ENCODE data around the gene ANO6.

ANO6 gene

DNA sequence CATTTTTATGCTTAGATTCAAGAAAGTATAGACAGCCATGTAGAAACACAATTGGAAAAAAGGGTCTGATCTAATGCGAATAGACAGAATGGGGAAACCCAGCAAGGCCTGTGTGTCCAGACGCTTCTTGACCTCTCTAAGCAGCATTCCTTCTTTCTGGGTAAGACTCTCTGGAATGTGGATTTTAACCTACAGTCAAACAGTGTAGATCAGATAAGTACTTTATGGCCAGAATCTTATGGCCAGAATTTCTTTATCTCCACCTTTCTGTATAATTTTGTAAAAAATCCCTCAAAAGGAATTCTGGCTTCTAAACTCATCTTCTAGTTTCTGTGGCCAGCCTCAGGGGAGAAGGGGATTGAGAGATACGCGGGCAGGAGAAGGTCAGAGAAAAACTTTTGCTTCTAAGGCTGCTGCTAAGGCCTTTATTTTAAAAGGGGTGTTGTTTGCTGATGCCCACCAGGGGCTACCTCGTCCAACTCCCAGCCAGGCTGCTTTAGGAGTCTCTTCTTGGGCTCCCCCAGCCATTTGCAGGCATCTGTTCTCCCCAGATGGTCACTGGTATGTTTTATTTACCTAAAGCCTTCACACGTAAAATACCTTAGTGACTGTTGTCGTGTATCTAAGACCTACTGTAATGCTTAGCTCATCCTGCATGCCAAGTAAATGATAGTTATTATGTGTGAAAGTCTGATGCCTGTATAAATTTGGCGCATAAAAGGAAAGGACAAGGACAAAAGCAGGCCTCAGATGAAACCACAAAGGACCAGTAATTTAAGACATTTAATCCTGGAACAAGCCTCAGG, 68.4 kb downstream of the ANO6 start:
- DNase-seq, result no peak

DNA sequence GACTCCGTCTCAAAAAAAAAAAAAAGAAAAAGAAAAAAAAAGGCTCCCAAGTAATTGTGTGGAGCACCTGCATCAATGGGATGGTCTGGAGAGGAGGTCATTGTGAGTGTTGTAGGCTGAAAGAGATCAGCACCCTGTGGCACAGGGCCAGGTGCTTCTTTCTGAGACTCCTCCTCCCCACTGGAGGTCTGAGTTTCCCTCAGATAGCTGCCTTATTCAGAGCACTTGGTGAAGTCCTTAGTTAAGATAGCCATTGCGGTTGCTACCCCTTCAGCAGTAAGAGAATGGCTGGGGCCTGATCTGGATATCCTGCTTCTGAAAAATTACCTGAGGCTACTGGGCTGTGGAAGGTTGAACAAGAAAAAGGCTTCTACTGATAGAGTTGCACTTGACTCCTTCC, 69.8 kb downstream of the ANO6 start:
- no peak for DNase-seq

DNA sequence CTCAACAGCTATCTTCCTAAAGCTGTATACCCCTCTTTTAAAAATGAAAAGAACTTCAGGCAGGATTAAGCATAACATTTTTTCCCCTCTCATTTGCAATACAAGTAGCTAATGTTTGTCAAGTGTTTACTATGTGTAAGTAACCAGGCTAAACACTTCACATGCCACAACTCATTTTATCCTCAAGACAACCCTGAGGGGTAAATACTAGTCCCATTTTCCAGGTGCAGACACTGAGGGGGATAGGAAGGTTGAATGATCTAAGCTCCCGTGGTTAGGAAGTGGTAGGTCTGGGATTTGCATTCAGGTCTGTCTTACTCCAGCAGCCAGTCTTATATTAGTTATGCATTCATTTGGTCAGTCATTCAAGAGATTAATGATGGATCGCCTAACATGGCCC, 70.7 kb downstream of the ANO6 start:
- no peak for DNase-seq

DNA sequence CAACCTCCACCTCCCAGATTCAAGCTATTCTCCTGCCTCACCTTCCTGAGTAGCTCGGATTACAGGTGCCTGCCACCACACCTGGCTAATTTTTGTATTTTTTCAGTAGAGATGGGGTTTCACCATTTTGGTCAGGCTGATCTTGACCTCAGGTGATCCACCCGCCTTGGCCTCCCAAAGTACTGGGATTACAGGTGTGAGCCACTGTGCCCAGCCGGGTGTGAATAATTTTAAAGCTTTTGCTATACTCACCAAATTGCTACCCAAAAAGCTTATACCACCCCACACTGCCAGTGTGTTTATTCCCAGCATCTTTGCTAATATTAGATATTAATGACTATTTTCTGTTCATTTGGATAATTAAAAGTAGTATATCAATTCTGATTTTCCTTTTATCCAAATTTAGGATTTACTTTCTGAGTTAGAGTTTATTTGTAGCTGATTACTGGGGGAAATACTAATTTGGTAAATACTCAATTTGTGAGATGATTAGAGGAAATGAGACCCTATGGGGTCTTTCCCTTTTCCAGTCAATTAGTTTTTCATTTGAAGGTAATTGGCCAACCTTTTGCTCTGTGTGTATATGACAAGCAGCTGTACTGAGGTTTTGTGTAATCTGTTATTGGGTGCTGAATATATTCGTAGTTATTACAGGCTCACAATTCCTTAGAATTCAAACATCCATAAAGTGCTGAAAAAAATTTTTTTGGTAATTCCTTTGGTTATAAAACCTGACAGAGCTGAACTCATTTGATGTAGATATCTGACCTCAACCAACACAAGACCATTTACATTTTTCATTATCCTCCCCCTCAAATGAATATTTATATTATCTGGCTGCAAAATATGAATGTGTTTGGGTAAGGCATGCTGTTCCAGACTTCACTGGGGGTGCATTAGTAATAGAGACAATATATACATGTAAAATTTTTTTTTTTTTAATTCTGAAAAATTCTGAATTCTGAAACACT, 73.6 kb downstream of the ANO6 start:
- DNase-seq, result no peak

DNA sequence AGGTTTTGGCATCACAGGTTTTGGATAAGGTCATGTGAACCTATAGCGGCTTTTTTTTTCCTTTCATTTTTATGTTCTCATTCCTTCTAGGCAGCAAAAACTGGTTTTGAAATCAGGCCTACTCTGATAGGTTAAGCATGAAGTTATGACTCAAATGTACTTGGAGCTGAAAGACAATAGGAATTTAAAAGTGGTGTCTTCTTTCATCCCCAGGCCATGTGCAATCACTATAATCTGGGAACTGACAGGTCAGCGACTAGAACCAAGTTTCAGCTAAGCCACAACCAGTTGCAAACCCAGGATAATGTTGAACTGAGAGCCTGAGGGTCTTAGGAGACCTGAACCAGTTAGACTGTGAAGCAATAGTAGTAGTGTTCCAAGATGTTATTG, 74.3 kb downstream of the ANO6 start:
- DNase-seq, result no peak

DNA sequence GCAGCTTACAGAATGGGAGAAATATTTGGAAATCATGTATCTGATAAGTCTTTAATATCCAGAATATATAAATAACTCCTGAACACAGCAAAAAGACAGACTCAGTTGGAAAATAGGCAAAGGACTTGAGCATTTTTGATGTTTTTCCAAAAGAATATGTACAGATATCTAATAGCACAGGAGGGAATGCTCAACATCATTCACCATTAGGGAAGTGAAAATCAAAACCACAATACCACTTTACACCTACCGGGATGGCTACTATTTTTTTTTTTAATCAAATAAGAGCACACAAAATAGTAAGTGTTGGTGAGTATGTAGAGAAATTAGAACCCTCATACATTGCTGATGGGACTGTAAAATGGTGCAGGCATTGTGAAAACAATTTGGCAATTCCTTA, 75.6 kb downstream of the ANO6 start:
- no peak for DNase-seq

DNA sequence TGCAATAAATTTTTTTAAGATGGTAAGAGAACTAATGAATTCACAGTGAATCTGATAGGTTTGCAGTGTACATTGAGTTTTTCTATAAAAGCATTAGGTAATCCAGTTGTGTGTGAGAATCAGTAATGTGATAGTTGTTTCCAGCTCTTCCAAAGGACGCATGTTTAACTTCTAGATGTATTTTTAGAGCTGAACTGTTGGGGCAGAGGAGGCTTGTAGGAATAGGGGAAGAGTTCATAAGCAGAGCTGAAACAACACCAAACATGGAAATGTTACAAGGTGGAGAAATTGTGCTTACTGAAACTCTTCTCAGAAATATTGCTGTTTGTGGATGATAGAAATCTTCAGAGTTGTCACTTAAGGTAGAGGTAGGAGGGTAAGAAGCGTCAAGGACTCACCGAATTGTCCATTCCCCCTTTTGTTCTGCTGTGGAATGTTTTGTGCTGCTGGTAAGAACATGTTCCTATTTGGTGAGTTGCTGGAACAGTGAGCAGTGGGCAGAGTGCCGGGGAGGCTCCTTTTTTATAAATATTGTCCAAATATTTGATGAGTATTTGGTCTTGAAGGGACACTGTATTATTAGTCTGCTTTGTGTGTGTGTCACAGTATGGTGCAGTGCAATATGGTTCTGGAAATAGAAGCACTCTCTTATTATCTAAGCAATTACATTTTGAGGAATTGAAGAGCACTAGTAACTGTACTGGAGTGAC, 76.7 kb downstream of the ANO6 start:
- DNase-seq, result peak; percentile 40

DNA sequence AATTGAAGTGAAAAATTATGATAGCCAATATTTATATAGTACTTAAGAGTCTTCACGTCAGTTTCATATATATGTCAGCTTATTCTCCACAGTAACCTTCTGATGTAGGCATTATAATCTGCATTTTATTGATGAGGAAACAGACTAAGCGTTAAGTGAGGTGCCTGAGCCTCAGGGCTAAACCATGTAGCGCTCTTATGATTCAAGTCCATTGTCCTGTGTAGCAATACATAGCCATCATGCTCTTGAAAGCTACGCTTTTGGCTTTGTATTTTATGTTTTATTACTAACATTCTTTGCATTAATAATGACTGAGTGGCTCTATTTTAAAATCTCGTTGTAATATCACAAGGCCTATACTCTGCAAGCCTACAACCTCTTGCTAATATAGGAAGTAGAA, 79.0 kb downstream of the ANO6 start:
- no peak for DNase-seq

DNA sequence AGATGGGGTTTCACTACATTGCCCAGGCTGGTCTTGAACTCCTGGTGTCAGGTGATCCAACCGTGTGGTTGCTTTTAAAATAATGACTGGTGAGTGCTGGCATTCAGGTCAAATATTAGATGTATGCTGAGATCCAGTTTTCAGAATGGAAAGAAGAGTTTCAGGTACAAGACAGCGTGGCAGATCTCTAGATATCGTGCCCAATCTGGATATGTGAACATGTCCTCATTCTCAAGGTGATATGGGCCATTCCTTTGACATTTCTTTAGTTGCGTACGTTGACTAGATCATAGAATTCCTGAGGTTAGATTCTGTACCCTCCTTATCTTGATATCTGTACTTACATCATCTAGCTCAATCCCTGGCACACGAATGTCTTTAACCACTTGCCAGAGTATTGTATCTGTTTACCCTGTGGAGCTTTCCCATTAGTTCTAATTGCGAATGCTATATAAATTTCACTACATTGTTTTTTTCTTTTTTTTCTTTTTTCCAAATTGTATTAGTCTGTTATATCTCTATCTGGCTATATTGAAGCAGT, 80.2 kb downstream of the ANO6 start:
- no peak for DNase-seq

DNA sequence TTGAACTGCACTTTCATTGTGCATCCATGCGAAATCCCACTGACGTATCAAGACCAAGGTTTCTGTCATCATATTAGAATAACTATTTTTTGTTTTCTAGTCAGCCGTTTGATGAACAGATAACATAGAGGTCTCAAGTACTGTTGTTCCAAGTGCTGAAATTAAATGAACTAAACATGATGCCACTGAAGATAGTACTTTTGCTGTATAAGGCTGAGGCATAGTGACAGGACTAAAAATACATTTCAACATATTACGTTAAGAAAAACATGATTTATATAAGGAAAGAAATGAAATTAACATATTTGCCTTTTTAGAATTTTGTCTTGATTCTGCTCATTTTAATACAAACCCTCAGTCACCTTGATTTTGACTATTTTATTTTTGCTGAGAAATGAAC, 82.2 kb downstream of the ANO6 start:
- DNase-seq, result no peak

DNA sequence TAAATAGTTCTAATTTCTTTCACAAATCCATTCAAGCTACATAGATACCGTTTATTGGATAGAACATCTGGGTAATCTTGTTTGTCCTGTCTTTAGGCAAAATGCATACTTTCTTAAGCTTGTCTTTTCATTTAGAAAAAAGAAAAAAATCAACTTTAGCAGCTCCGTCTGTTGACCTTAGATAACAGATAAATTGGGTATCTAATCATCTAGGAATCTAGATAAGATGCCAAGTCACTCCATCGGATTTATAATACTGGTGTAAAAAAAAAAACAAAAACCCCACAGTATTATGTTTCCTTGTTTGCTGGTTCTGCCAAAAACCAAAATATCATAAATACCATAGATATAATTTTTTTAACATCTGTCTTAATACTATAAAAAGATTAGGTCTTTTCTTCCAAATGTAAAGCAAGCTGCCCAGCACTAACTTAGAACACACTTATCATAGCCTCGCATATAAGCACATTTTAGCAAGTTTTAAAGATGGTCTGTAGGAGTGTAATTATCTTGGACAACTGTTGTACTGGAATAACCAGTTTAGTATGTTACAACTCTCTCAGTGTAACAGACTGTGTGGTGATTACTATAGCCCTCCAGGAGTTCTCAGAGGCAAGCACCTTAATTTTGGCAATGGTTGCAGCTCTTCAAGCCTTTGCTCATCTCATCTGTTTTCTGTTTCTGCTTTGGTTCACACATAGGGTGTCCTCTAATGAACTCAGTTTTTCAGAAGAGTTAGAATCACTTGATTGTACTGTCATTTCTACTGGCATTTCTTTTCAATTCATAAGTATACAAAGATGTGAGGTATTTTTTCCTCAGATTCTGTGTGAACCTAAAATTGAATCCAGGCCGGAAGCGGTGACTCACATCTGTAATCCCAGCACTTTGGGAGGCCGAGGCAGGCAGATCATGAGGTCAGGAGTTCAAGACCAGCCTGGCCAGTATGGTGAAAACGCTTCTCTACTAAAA, 83.1 kb downstream of the ANO6 start:
- peak; percentile 28 for DNase-seq

DNA sequence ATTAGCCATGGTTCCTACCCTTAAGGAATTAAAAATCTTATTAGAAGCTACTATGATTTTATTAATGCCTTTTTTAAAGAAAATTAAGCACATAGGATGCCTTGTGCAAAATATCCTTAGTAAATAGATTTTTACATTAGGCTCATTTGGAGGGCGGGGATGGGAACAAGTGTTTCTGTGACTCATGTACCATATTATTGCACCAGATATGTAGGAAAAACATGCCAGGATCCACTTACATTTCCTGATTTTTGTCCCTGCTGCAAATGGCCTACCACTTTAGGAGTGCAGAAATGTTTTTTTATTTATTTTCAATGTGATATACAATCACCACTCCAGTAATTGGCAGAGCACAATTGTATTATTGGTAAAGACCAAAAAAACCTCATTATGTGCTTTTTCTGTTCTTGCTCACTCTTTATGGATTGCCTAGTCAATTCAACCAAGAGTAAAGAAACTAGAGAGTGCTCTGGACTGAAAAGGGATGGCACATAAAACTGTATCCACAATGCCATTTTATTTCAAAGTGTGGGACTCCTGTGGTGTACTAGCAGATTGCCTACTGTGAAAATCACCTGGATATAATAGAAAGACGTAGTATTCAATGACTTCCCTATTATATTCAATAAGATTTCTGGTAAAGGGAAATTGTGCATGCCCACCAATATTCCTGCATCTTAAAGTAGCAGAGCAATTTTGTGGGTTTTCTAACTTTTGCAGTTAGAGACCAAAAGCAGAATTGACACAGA, 86.9 kb downstream of the ANO6 start:
- DNase-seq, result no peak

DNA sequence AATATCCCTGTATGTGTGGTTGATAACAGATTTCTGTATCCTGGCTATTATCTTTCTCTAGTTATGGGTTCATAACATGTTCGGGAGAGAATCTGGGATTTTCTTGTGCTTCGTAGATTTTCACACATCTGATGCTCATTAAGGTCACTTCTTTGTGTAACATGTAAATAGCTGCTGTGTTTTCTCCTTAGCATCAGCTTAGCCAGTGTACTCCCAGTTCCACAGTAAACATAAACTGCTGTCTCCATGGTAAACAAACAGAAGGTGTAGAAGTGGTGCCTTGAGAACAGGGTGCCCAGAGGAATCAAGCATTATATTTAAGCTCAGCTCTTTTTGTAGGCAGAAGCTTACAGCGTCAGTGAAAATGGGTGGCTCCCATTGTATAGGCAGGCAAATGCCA, 88.0 kb downstream of the ANO6 start:
- DNase-seq, result no peak

DNA sequence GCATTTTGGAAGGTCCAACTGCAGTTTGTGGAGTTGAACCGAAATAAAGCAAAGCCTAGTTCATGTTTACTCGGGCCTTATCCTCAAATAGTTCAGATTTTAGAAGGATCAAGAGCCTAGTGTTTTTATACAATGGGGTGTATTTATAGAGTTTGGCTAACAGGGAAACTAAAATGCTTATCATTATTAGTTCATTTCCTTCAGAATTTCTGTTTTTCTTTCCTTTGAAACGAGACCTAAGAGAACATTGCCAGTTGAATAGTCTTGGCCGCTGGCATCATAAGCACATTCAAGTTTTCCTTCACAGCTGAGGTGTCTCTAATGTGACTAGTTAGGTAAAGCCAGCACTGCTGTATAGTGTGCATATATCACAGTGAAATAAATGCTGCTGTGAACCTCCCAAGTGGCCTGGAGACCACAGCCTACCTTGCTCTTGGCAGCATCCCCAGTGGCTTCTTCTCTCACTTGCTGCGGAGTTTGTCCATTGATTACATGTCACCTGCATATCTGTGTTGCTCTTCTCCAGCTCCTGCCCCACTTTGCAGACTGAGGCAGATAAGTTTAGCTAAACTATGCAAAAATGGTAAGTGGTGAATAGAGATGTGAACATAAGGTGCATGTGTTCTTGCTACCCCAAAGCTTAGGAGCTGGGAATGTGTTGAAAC, 88.8 kb downstream of the ANO6 start:
- DNase-seq, result no peak

DNA sequence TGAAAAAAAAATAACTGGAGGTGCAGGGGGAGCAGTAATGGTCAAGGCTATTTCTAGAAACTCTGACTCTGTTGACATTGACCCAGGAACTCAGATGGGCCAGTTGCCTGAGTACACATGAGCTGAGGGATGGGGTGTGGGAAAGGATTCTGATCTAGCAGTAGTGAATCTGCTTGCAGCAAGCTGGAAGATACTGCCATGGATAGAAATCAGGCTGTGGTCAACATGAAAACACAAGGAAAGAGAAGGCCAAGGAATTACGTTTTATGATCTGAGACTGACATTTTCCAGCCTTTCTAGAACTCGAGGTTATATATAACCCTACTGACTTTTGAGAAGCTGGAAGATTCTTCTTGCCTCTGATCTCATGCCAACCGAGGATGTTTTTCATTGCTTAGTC, 90.0 kb downstream of the ANO6 start:
- no peak for DNase-seq

DNA sequence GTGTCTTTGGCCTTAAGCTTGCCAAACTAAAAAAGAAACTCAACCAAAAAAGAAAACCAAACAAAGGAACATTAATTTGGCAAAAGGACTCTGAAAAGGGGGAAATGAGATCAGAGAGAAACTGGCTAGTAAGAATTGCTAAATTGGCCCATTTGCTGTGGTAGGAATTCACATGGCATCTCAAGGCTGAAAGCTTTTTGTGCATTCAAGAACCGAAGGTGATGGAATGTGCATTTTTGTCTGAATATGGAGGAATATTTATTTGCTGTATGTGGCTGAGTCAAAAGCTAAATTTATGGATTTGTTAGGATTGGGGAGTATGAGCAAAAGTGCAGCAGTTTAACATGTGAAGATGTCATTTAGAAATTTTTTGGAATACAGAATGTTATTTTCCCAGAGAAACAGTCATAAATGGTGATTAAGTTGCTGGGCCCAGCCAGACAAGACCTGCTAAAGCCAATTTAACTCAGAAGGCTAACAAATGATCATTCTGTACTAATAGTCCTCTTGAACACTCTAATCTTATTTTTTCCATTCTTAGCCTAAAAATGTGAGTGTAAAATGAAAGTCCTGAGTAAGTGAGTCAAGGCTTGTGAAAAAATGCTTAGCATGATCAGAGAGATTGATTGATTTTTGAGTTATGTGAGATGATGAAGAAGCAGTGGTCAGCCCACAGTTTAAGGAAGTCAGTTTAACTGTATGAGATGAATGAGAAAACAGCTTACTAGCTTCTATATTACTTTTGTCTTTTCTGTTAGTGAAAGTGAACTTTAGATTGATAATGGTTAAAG, 94.1 kb downstream of the ANO6 start:
- no peak for DNase-seq

DNA sequence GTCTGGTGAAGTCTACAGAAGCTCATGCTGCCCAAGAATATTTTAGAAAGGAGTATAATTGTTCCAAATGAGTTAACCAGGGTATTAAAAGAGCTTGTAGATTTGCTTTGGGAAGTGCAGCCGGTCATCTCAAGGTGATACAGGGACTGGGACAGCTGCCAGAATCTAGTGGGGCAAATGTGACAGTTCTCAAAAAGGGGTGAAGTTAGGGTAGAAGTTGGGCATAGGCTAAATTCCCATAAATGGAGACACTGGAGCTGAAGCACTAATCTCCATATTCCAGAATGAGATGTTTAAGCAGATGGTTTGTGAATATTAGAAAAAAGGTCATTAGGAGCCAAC, 94.7 kb downstream of the ANO6 start:
- DNase-seq, result no peak

DNA sequence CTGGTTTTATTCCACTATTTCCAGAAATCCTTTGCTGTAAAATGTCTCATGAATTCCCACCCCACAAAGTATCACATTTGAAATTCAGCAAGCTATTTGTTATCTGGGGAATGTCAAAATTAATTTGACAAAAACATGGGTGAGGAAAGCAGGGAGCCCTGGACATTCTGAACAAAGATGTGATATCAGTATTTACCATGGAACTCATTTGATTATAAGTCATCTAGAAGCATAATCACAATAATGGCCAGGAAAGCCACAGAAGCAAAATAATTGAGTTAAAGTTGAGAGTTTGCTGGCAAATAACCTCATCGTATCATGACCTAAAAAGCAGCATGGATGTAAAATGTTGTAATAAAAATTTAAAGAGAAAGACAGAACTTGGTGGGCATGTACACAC, 96.1 kb downstream of the ANO6 start:
- DNase-seq, result no peak

DNA sequence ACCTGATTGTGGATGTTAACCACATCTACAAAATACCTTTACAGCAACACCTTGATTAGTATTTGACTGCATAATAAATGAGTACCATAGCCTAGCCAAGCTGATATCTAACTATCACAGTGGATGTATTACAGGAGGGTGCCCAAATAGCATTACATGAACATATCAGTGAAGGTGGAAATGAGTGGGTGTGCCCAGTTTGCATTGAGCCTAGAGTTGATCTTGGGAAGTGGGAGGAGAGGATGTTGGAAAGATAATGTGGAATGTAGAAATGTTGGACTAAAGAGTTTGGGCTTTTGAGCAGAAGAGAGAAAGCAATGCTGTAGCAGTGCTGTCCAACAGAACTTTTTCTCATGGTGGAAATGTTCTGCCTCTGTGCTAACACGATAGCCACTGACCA, 98.9 kb downstream of the ANO6 start:
- DNase-seq, result no peak

DNA sequence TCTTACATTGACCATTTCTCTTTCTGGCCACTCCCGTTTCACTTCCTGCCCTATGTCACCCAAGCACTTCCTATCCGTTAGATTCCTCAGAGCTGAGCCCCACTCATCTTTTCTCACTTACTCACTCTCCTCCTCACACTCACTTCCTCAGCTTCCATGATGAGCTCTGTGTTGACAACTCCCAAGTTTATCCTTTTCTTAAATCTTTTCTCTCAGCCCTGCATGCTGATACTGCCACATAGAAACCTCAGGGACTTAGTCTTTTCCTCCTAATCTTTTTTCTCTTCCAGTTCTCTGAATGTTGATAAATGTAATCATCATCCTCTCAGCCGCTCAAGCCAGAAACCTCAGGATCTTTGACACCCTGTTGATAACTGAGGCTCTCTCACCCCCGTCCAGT, 99.6 kb downstream of the ANO6 start:
- DNase-seq, result no peak
